Uterus (tissue), 4 donors: ENCODE data around the gene PTPRG. TPM values are rescaled to one million over a fixed set of nuclear protein-coding genes. Genes with fewer than 3 reads are reported as not detected.

Experiments used
- DNase-seq, 2 donors: peaks; one replicate each; pipeline ENCODE4 v3.0.0-alpha.2; 2019 to 2020
- H3K27ac ChIP-seq, 2 donors: fragments of 200-600 bp; sonication (generic); 1 replicate in 1 of 2; 2 replicates in 1 of 2; pipeline ENCODE4 v1.5.1; 2016 to 2018
- H3K27me3 ChIP-seq, 2 donors: fragments of 200-600 bp; sonication (generic); one replicate each; pipeline ENCODE4 v1.5.1; 2018 to 2019; ENCODE audit warnings: control low read depth in 1 of 2
- H3K36me3 ChIP-seq, 2 donors: fragments of 200-600 bp; sonication (generic); one replicate each; pipeline ENCODE4 v1.5.1; 2019; ENCODE audit warnings: control low read depth in 1 of 2
- H3K4me1 ChIP-seq, 2 donors: fragments of 200-600 bp; sonication (generic); one replicate each; pipeline ENCODE4 v1.5.1; 2018 to 2019; ENCODE audit warnings: control low read depth in 1 of 2
- H3K4me3 ChIP-seq, 2 donors: fragments of 200-600 bp; sonication (generic); 1 replicate in 1 of 2; 2 replicates in 1 of 2; pipeline ENCODE4 v1.5.1; 2018 to 2019; ENCODE audit warnings: mild to moderate bottlenecking in 1 of 2
- H3K9me3 ChIP-seq, 2 donors: fragments of 200-600 bp; sonication (generic); one replicate each; pipeline ENCODE4 v1.5.1; 2019; ENCODE audit warnings: control low read depth in 1 of 2
- POLR2A ChIP-seq, 2 donors: fragments of 450-650 bp; IDR thresholded peaks; one replicate each; pipeline ENCODE4 v1.6.1; 2016; ENCODE audit warnings: antibody characterized with exemption in 2 of 2, mild to moderate bottlenecking in 1 of 2, moderate library complexity in 1 of 2
- intact Hi-C: fragments of 100-400 bp; cut with DNase I; formaldehyde crosslinking; loops from one replicate; pipeline ENCODE4 v1.15.1; 2023; ENCODE audit warnings: low total_unique reads
- total RNA-seq, 4 donors: library from RNA; depleted of rRNA in 3 of 4; stranded (reverse); fragments of >200 nt in 3 of 4; gene quantifications; one replicate each; pipeline versions ENCODE4 v1.1.0 to v1.2.4, GENCODE V29; 2014 to 2023
- TF ChIP-seq, protein P1 (sequence below), 4 experiments: fragments of 200-600 bp in 2 of 4; fragments of 450-650 bp in 2 of 4; sonication (generic) in 2 of 4; IDR thresholded peaks; one replicate each; pipeline ENCODE4 v1.5.1; 2016 to 2019; ENCODE audit warnings: antibody characterized with exemption in 4 of 4, mild to moderate bottlenecking in 2 of 4, moderate library complexity in 1 of 4
- donor health status: DM: yes; HTN: yes; CAD: no.

PTPRG gene
- total RNA-seq, 4 donors from 2014 or later: 43.5 to 136 (median 62.6) TPM

DNA sequence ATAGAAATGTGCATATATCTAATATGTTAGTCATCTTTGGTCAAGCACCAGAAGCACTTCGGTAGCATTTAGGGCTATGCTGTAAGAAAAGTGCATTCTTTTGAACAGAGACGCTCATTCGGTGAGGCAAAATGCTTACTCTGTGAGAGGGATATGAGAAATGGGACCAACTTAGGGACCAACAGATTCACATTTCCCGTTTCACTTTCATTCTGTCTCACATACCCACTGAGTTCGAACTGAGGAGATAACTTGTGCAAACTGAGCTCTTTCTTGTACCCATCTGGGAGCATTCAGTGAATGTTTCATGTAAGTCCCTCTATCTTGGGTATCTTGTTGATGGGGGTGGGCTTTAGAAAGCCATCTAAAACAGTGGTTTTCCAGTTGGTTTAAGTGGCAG is 676.6 kb downstream of the PTPRG start:
- intact Hi-C loops: no loop called here
- TF ChIP-seq POLR2A (IDR thresholded peaks at IDR 0.05): no peak
- TF ChIP-seq, protein P1, sequence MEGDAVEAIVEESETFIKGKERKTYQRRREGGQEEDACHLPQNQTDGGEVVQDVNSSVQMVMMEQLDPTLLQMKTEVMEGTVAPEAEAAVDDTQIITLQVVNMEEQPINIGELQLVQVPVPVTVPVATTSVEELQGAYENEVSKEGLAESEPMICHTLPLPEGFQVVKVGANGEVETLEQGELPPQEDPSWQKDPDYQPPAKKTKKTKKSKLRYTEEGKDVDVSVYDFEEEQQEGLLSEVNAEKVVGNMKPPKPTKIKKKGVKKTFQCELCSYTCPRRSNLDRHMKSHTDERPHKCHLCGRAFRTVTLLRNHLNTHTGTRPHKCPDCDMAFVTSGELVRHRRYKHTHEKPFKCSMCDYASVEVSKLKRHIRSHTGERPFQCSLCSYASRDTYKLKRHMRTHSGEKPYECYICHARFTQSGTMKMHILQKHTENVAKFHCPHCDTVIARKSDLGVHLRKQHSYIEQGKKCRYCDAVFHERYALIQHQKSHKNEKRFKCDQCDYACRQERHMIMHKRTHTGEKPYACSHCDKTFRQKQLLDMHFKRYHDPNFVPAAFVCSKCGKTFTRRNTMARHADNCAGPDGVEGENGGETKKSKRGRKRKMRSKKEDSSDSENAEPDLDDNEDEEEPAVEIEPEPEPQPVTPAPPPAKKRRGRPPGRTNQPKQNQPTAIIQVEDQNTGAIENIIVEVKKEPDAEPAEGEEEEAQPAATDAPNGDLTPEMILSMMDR (IDR thresholded peaks at IDR 0.05): no peak
- no peaks in the 10 kb centered on the region for H3K9me3 ChIP-seq
- no peaks in the 10 kb centered on the region for H3K36me3 ChIP-seq
- H3K27me3 ChIP-seq: no peaks in the 10 kb centered on the region
- no peak overlapping the region for H3K27ac ChIP-seq
- no peaks in the 10 kb centered on the region for H3K4me1 ChIP-seq
- H3K4me3 ChIP-seq: no peak overlapping the region
- DNase-seq: no peak

DNA sequence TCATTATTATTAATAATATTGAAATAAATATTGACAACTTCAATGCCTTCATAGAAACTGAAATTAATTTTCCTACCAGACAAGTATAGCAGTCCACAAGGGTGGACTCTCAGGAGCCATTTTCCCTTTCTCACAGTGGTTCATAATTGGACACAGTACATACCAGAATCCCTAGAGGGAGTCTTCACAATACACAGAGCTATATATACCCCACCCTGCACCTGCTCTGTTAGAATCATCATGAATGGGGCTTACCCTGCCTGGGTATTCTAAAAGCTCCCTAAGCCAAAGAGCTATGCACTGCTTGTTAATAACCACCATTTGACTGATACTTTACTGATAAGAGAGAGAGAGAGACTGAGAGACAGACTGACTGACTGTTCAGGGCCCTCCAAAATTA is 677.1 kb downstream of the PTPRG start:
- Histone ChIP-seq H3K36me3 (no peaks in the 10 kb centered on the region), H3K27ac (no peak overlapping the region), H3K4me3 (no peak overlapping the region), H3K27me3 (no peaks in the 10 kb centered on the region), H3K4me1 (no peaks in the 10 kb centered on the region), H3K9me3 (no peaks in the 10 kb centered on the region)
- TF ChIP-seq, protein P1 (IDR thresholded peaks at IDR 0.05): no peak
- TF ChIP-seq POLR2A (IDR thresholded peaks at IDR 0.05): no peak
- intact Hi-C loops: no loop called here
- DNase-seq: no peak

DNA sequence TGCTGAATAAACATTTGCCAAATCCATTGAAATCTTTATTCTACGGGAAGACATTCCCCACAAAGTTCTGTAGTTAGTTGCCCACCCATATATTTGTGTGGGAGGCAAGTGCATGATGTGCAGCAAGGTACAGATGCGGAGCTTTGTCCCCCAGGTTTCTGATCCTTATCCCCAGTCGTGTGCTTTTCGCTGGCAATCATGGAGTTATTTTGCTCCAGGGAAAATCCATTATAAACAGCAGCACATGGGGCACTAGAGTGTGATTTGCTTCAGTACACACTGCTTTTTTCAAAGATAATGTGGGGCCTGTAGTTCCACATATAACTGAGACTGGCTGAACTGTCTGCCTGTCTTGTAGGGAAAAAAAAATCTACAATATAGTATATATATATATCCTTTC is 679.9 kb downstream of the PTPRG start:
- Histone ChIP-seq H3K27me3 (no peaks in the 10 kb centered on the region), H3K27ac (no peak overlapping the region)
- DNase-seq: no peak

DNA sequence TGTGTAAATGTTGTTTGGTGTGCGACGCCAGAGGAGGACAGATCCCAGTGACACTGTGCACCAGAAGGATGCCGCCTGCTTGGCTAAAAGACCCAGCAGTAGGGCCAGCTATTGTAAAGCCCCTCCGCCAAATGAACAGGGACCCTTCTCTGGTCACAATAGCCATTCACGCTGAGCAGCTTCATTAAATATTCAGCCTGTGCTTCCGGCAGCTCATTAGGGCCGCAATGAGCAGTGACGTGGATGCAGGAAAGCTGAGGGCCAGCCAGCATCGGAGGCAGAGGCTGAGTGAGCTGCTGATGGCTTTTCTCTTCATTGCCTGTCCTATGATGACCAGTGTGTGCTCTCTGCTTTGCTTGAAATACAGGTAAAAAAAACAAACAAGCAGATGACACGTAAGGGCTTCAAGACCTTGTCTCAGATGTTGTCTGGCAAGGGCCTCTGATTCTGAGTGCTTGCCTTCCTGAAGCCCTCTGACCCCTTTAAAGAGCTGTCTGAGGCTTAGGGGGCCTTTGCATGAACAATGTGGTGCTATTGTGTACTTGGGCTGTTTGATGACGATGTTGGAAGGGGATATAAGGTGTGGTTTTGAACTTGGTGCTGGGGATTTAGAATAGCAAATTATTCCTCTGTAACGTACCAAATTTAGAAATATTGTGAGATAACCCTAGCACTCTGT is 681.6 kb downstream of the PTPRG start:
- H3K9me3 ChIP-seq: no peaks in the 10 kb centered on the region
- H3K27ac ChIP-seq: no peak overlapping the region
- TF ChIP-seq, protein P1 (IDR thresholded peaks at IDR 0.05): no peak
- TF ChIP-seq POLR2A (IDR thresholded peaks at IDR 0.05): no peak
- intact Hi-C loops: no loop called here
- H3K4me3 ChIP-seq: no peak overlapping the region
- no peaks in the 10 kb centered on the region for H3K36me3 ChIP-seq
- no peak for DNase-seq
- H3K4me1 ChIP-seq: no peaks in the 10 kb centered on the region
- H3K27me3 ChIP-seq: no peaks in the 10 kb centered on the region

More for the DNA sequence above, 679.9 kb downstream of the PTPRG start:
- TF ChIP-seq, protein P1 (IDR thresholded peaks at IDR 0.05): no peak
- no peak for TF ChIP-seq POLR2A (IDR thresholded peaks at IDR 0.05)
- H3K36me3 ChIP-seq: no peaks in the 10 kb centered on the region
- intact Hi-C loops: no loop called here
- H3K9me3 ChIP-seq: no peaks in the 10 kb centered on the region
- no peak overlapping the region for H3K4me3 ChIP-seq
- no peaks in the 10 kb centered on the region for H3K4me1 ChIP-seq

DNA sequence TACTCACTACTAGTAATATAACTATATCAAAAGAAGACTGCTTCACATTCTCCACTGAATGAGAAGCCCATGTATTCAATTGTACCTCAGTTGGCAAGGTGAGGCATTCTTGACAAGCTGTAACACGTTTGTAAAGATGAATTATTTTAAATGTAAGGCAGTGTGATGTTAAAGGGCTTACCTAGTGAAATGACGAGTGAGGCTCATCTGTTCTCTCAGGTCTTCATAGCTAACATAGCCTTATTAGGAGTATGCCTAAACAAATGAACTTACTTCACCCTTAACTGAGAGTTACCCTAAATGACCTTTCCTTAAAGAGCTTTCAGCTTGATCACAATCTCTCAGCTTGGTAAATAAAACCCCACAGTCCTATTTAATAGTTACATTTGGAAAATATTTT is 684.7 kb downstream of the PTPRG start:
- H3K9me3 ChIP-seq: no peaks in the 10 kb centered on the region
- no peak overlapping the region for H3K4me3 ChIP-seq
- H3K27ac ChIP-seq: no peak overlapping the region
- H3K36me3 ChIP-seq: no peaks in the 10 kb centered on the region
- no peaks in the 10 kb centered on the region for H3K27me3 ChIP-seq
- intact Hi-C loops: no loop called here
- no peak for DNase-seq
- H3K4me1 ChIP-seq: no peaks in the 10 kb centered on the region
- TF ChIP-seq POLR2A (IDR thresholded peaks at IDR 0.05): no peak
- TF ChIP-seq, protein P1 (IDR thresholded peaks at IDR 0.05): no peak
